GM23338 (cell line): ENCODE results near the gene FBXO17. TPM values are rescaled to one million over a fixed set of nuclear protein-coding genes. Genes with fewer than 3 reads are reported as not detected.

Experiments
- ATAC-seq: fragments of 200-7000 bp; cut with Tn5 transposase; 3 replicates; pipeline ENCODE4 v1.9.1; 2020
- DNase-seq: peaks from one replicate; pipeline ENCODE4 v3.0.0-alpha.2; 2015; ENCODE audit warnings: low spot score
- H2AFZ ChIP-seq: fragments of 200-600 bp; sonication (generic); 2 replicates; pipeline ENCODE4 v1.8.0; 2016; ENCODE audit warnings: antibody characterized with exemption, mild to moderate bottlenecking, moderate library complexity
- H3F3A ChIP-seq: fragments of 200-600 bp; sonication (generic); replicated peaks from 2 replicates; pipeline ENCODE4 v1.8.0; 2017; ENCODE audit warnings: antibody characterized with exemption, mixed run types, low read depth
- H3K27ac ChIP-seq: fragments of 200-600 bp; sonication (generic); 2 replicates; pipeline ENCODE4 v1.6.1; 2016; ENCODE audit warnings: low read depth
- H3K27me3 ChIP-seq: fragments of 200-600 bp; sonication (generic); 2 replicates; pipeline ENCODE4 v1.8.0; 2016; ENCODE audit warnings: mild to moderate bottlenecking, mixed run types, moderate library complexity; ENCODE audit not compliant: insufficient read depth
- H3K36me3 ChIP-seq: fragments of 200-600 bp; sonication (generic); 2 replicates; pipeline ENCODE4 v1.8.0; 2016; ENCODE audit warnings: mild to moderate bottlenecking; ENCODE audit not compliant: insufficient read depth
- H3K4me1 ChIP-seq: fragments of 200-600 bp; sonication (generic); 2 replicates; pipeline ENCODE4 v1.8.0; 2016; ENCODE audit warnings: mild to moderate bottlenecking, moderate library complexity; ENCODE audit not compliant: insufficient read depth
- H3K4me2 ChIP-seq: fragments of 200-600 bp; sonication (generic); 2 replicates; pipeline ENCODE4 v1.7.1; 2017; ENCODE audit warnings: mixed run types
- H3K4me3 ChIP-seq: fragments of 200-600 bp; sonication (generic); 2 replicates; pipeline ENCODE4 v1.6.1; 2016; ENCODE audit warnings: mixed run types
- H3K79me2 ChIP-seq: fragments of 200-600 bp; sonication (generic); replicated peaks from 2 replicates; pipeline ENCODE4 v1.8.0; 2017; ENCODE audit warnings: mild to moderate bottlenecking; ENCODE audit not compliant: insufficient read depth
- H3K9me2 ChIP-seq: fragments of 200-600 bp; sonication (generic); 2 replicates; pipeline ENCODE4 v1.8.0; 2017; ENCODE audit not compliant: insufficient read depth
- H4K20me1 ChIP-seq: fragments of 200-600 bp; sonication (generic); replicated peaks from 2 replicates; pipeline ENCODE4 v1.8.0; 2017; ENCODE audit warnings: mild to moderate bottlenecking; ENCODE audit not compliant: insufficient read depth
- H3K27ac Mint-ChIP-seq: 2 replicates; pipeline ENCODE4 v1.8.0; 2020; ENCODE audit warnings: inconsistent platforms, mild to moderate bottlenecking, moderate library complexity, mixed read lengths
- H3K27me3 Mint-ChIP-seq: 3 replicates; pipeline ENCODE4 v1.8.0; 2022; ENCODE audit warnings: low read depth, mild to moderate bottlenecking, moderate library complexity, mixed read lengths, inconsistent platforms; ENCODE audit not compliant: insufficient read depth, poor library complexity
- H3K36me3 Mint-ChIP-seq: 3 replicates; pipeline ENCODE4 v1.8.0; 2021; ENCODE audit warnings: low read depth, mild to moderate bottlenecking, inconsistent platforms, moderate library complexity, mixed read lengths
- H3K4me1 Mint-ChIP-seq: 3 replicates; pipeline ENCODE4 v1.8.0; 2020; ENCODE audit warnings: mild to moderate bottlenecking, inconsistent platforms, mixed read lengths
- H3K4me3 Mint-ChIP-seq: 3 replicates; pipeline ENCODE4 v1.8.0; 2021; ENCODE audit warnings: moderate library complexity, mild to moderate bottlenecking, inconsistent platforms, mixed read lengths
- H3K9me3 Mint-ChIP-seq: 3 replicates; pipeline ENCODE4 v1.8.0; 2020; ENCODE audit warnings: moderate library complexity, mild to moderate bottlenecking, inconsistent platforms, mixed read lengths
- CREB1 ChIP-seq: fragments of 250-450 bp; sonication (Bioruptor Pico); IDR thresholded peaks from 2 replicates; pipeline ENCODE4 v1.5.0; 2020; ENCODE audit warnings: low read depth, mild to moderate bottlenecking, moderate library complexity
- ETS1 ChIP-seq: IDR thresholded peaks from 2 replicates; pipeline ENCODE4 v1.6.1; 2016; ENCODE audit warnings: antibody characterized with exemption
- JUNB ChIP-seq: IDR thresholded peaks from one replicate; pipeline ENCODE4 v1.6.1; 2016; ENCODE audit warnings: antibody characterized with exemption; ENCODE audit not compliant: unreplicated experiment
- NANOG ChIP-seq: IDR thresholded peaks from 2 replicates; pipeline ENCODE4 v1.6.1; 2016; ENCODE audit warnings: antibody characterized with exemption, borderline replicate concordance
- POLR2AphosphoS5 ChIP-seq: IDR thresholded peaks from 2 replicates; pipeline ENCODE4 v1.6.1; 2016; ENCODE audit warnings: antibody characterized with exemption, low read depth
- REST ChIP-seq: IDR thresholded peaks from one replicate; pipeline ENCODE4 v1.6.1; 2018; ENCODE audit warnings: antibody characterized with exemption; ENCODE audit not compliant: unreplicated experiment
- STAT1 ChIP-seq: IDR thresholded peaks from one replicate; pipeline ENCODE4 v1.6.1; 2016; ENCODE audit warnings: antibody characterized with exemption; ENCODE audit not compliant: unreplicated experiment
- ZNF114 ChIP-seq: fragments of 250-450 bp; sonication (Bioruptor Pico); IDR thresholded peaks from 2 replicates; pipeline ENCODE4 v1.5.0; 2020; ENCODE audit warnings: mild to moderate bottlenecking, moderate library complexity
- ZNF462 ChIP-seq: fragments of 250-450 bp; sonication (Bioruptor Pico); IDR thresholded peaks from 2 replicates; pipeline ENCODE4 v1.5.0; 2020; ENCODE audit warnings: mild to moderate bottlenecking, moderate library complexity
- polyA plus RNA-seq: library from polyadenylated mRNA; unstranded; fragments of >200 nt; fragmentation: Nextera tagmentation; extraction: Ambion mirVana; gene quantifications from 2 replicates; pipeline ENCODE4 v1.2.1, GENCODE V29; 2016
- total RNA-seq: library from RNA; depleted of rRNA; stranded (reverse); fragments of >200 nt; shearing (Covaris generic); gene quantifications from 2 replicates; pipeline ENCODE4 v1.2.3, GENCODE V29; 2014

FBXO17 gene
- total and polyA plus RNA-seq, 2 experiments from 2014 or later, result 17.2 to 29.0 TPM

GRCh38 chr19:38912600-38913514, 62.7 kb downstream of the FBXO17 start:
- Mint-ChIP-seq H3K27me3 (peaks cover 15% of the 10 kb centered on the region), H3K27ac (no peak overlapping the region), H3K4me1 (peaks cover 6% of the 10 kb centered on the region), H3K4me3 (no peak overlapping the region), H3K9me3 (no peaks in the 10 kb centered on the region), H3K36me3 (peaks cover 6% of the 10 kb centered on the region)
- H3K9me2 ChIP-seq, result no peaks in the 10 kb centered on the region
- no peaks in the 10 kb centered on the region for H3K36me3 ChIP-seq
- peaks cover 5% of the 10 kb centered on the region for H3K4me1 ChIP-seq
- no peak overlapping the region for H2AFZ ChIP-seq
- no peaks in the 10 kb centered on the region for H3F3A ChIP-seq
- H4K20me1 ChIP-seq, result no peaks in the 10 kb centered on the region
- no peak overlapping the region for H3K4me2 ChIP-seq
- H3K27me3 ChIP-seq, result 0 out of 2 replicates have a peak, but pooled peaks cover 4% of the 10 kb centered on the region
- ATAC-seq (no peak), DNase-seq (no peak)
- H3K79me2 ChIP-seq, result no peaks in the 10 kb centered on the region
- TF ChIP-seq JUNB, result no peak
- no peak for TF ChIP-seq ETS1
- TF ChIP-seq CREB1 (CRISPR knock-in tag), result no peak
- TF ChIP-seq STAT1, result no peak
- no peak for TF ChIP-seq ZNF462
- TF ChIP-seq ZNF114 (CRISPR knock-in tag), result no peak
- TF ChIP-seq POLR2AphosphoS5, result no peak
- no peak for TF ChIP-seq NANOG
- TF ChIP-seq REST, result no peak
- 0 out of 2 replicates have a peak overlapping the region, but pooled peaks have one; percentile 41 for H3K4me3 ChIP-seq
- no peak overlapping the region for H3K27ac ChIP-seq
